SK-N-SH (cell line): ENCODE results near the gene MYO1E. TPM values are rescaled to one million over a fixed set of nuclear protein-coding genes. Genes with fewer than 3 reads are reported as not detected.

Experiments
- CTCF ChIA-PET: fragments of 300-600, 350-600 bp; formaldehyde crosslinking; extraction: SDS; loops from one replicate; lab custom pipeline; 2021; lab: Yijun Ruan, JAX
- POLR2A ChIA-PET: fragments of 350-600 bp; sonication (Branson Sonifier 250); formaldehyde crosslinking; extraction: SDS; loops from one replicate; lab custom pipeline; 2020; ENCODE audit warnings: antibody characterized with exemption, inconsistent platforms; lab: Yijun Ruan, JAX
- DNase-seq: peaks from one replicate; pipeline ENCODE4 v3.0.0; 2012
- H2AFZ ChIP-seq: fragments of 200-600 bp; sonication (generic); 2 replicates; pipeline ENCODE4 v1.8.1; 2016; ENCODE audit warnings: antibody characterized with exemption, mild to moderate bottlenecking, low read depth
- H3F3A ChIP-seq: fragments of 200-600 bp; sonication (generic); replicated peaks from 2 replicates; pipeline ENCODE3; 2016; ENCODE audit warnings: antibody characterized with exemption, mild to moderate bottlenecking; ENCODE audit not compliant: insufficient read depth
- H3K27ac ChIP-seq, 2 experiments: fragments of 200-500 bp in 1 of 2; fragments of 200-600 bp in 1 of 2; sonication (Bioruptor generic) in 1 of 2; sonication (generic), shearing (Covaris generic) in 1 of 2; 2 replicates each; pipeline versions ENCODE4 v1.5.1 to v1.6.1; 2014 to 2016; ENCODE audit warnings: low read depth in 2 of 2, inconsistent platforms in 1 of 2, low read length in 1 of 2, mild to moderate bottlenecking in 1 of 2, mixed read lengths in 1 of 2
- H3K27me3 ChIP-seq: fragments of 200-600 bp; sonication (generic), shearing (Covaris generic); 2 replicates; pipeline ENCODE4 v1.6.1; 2016; ENCODE audit warnings: mixed run types; ENCODE audit not compliant: insufficient read depth
- H3K36me3 ChIP-seq, 2 experiments: fragments of 200-500 bp in 1 of 2; fragments of 200-600 bp in 1 of 2; sonication (Bioruptor generic) in 1 of 2; sonication (generic) in 1 of 2; replicated peaks in 1 of 2; 2 replicates each; pipeline versions ENCODE3 to v1.5.1; 2014 to 2016; ENCODE audit warnings: low read length in 1 of 2, mild to moderate bottlenecking in 1 of 2; ENCODE audit not compliant: insufficient read depth in 2 of 2, control insufficient read depth in 1 of 2
- H3K4me1 ChIP-seq, 2 experiments: fragments of 200-500 bp in 1 of 2; fragments of 200-600 bp in 1 of 2; sonication (Bioruptor generic) in 1 of 2; sonication (generic), shearing (Covaris generic) in 1 of 2; 2 replicates each; pipeline versions ENCODE4 v1.5.1 to v1.6.1; 2014 to 2016; ENCODE audit warnings: low read depth in 1 of 2, low read length in 1 of 2, mixed run types in 1 of 2; ENCODE audit not compliant: insufficient read depth in 2 of 2, control insufficient read depth in 1 of 2
- H3K4me2 ChIP-seq: fragments of 200-600 bp; sonication (generic), shearing (Covaris generic); 2 replicates; pipeline ENCODE4 v1.6.1; 2017; ENCODE audit warnings: mixed run types
- H3K4me3 ChIP-seq, 2 experiments: fragments of 200-500 bp in 1 of 2; fragments of 200-600 bp in 1 of 2; sonication (Bioruptor generic) in 1 of 2; sonication (generic), shearing (Covaris generic) in 1 of 2; 2 replicates each; pipeline versions ENCODE4 v1.5.1 to v1.8.1; 2014 to 2016; ENCODE audit warnings: low read depth in 2 of 2, inconsistent platforms in 1 of 2, low read length in 1 of 2, mild to moderate bottlenecking in 1 of 2, mixed read lengths in 1 of 2, moderate library complexity in 1 of 2
- H3K79me2 ChIP-seq: fragments of 200-600 bp; sonication (generic); 2 replicates; pipeline ENCODE4 v1.8.1; 2017; ENCODE audit warnings: mild to moderate bottlenecking; ENCODE audit not compliant: insufficient read depth
- H3K9ac ChIP-seq: fragments of 200-600 bp; sonication (generic); 2 replicates; pipeline ENCODE4 v1.6.1; 2017; ENCODE audit warnings: mixed run types
- H3K9me2 ChIP-seq: fragments of 200-600 bp; sonication (generic); 2 replicates; pipeline ENCODE4 v1.6.1; 2017; ENCODE audit warnings: mixed run types
- H3K9me3 ChIP-seq: fragments of 200-600 bp; sonication (generic); 2 replicates; pipeline ENCODE4 v1.6.1; 2017; ENCODE audit warnings: mixed run types, mild to moderate bottlenecking, moderate library complexity
- H4K20me1 ChIP-seq: fragments of 200-600 bp; sonication (generic); 2 replicates; pipeline ENCODE4 v1.6.1; 2017; ENCODE audit warnings: mild to moderate bottlenecking, mixed run types; ENCODE audit not compliant: insufficient read depth
- MXI1 ChIP-seq: IDR thresholded peaks from 2 replicates; pipeline ENCODE4 v1.6.1; 2012; ENCODE audit warnings: mild to moderate bottlenecking, low read depth, low read length, improper control_type of control experiment
- POLR2AphosphoS5 ChIP-seq: IDR thresholded peaks from 2 replicates; pipeline ENCODE4 v1.6.1; 2012; ENCODE audit warnings: low read depth, low read length
- RCOR1 ChIP-seq: fragments of 150-350 bp; IDR thresholded peaks from 2 replicates; pipeline ENCODE4 v1.6.1; 2017; ENCODE audit warnings: antibody characterized with exemption, low read length
- RXRA ChIP-seq: IDR thresholded peaks from 2 replicates; pipeline ENCODE4 v1.4.0; 2012; ENCODE audit warnings: low read depth, mild to moderate bottlenecking, borderline replicate concordance
- TAF1 ChIP-seq: IDR thresholded peaks from 2 replicates; pipeline ENCODE4 v1.6.1; 2012; ENCODE audit warnings: low read depth, mild to moderate bottlenecking, low read length, moderate library complexity, borderline replicate concordance
- WGBS: methylation state at CpG from one replicate; pipeline ENCODE4 v1.1.6; 2017; ENCODE audit warnings: low lambda C conversion rate; 5-methylcytosine and 5-hydroxymethylcytosine counted together
- polyA plus RNA-seq, 3 experiments: library from polyadenylated mRNA; depleted of rRNA; stranded (reverse); fragments of >200 nt; gene quantifications; 2 replicates each; pipeline ENCODE4 v1.2.3, GENCODE V29; 2012
- TF ChIP-seq, protein P1 (sequence below): fragments of 200-600 bp; sonication (generic); IDR thresholded peaks from 2 replicates; pipeline ENCODE4 v1.6.1; 2017; ENCODE audit warnings: antibody characterized with exemption, mild to moderate bottlenecking, moderate library complexity

MYO1E gene
- polyA plus RNA-seq, 1 of the 3 experiments (the other 2 are of a cell fraction): 9.7 TPM

DNA sequence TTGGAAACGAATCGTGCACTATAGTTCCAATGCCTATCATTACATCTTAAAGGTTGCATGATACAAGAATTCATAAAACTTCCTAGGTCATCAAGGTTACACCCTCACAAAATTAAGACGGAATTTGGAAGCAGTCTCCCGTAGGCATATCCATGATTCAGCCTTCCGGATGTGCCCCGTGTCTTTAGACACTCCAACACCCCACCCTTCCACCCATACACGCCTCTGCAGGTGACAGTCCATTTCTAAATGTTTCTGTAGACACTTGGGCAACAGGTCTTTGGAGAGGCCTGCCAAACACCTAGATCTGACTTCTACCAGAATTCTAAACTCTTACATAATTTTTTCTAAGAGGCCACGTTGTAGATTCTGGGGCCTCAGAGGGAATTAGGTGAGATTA lies 116.2 kb downstream of the MYO1E start (continued):
- no peak for TF ChIP-seq POLR2AphosphoS5

DNA sequence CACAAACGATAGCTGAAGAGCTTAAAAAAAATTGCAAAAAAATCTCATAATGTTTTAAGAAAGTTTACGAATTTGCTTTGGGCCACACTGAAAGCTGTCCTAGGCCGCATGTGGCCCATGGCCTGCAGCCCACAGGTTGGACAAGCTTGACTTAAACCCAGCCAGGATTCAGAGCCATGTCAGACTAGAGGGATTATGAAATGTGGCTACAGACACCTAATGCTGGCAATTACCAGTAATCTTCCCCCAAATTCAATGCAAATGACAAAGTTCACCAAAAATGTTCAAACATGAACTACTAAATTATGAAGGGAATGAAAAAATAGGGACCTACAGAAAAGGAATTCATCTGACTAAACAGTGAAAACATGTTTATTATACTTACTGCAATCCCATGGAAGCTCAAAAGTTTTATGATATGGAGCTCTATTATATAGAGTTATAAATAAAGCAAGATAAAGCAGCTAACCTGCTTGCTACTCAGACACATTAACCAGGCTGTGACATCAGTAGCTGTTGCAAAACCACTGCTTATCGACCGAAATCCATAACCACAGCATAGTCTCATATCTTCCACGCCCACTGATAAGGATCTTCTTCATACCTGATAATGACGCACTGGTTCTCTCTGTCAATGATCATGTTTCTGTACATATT lies 116.9 kb downstream of the MYO1E start:
- ChIA-PET CTCF (interaction anchor here (1.2 to 1.4 kb wide), 2 partner anchors 32 to 237 kb away, joined by 3 read pairs; no protein-coding TSS in a partner anchor), POLR2A (no interaction called here)
- TF ChIP-seq TAF1 (no peak), RCOR1 (no peak), RXRA (no peak)
- no peak overlapping the region for H3K4me3 ChIP-seq
- H3K9me2 ChIP-seq: no peaks in the 10 kb centered on the region
- H3K9me3 ChIP-seq: no peaks in the 10 kb centered on the region
- no peak overlapping the region for H3K27ac ChIP-seq
- no peak overlapping the region for H3K9ac ChIP-seq
- no peak overlapping the region for H3K4me2 ChIP-seq
- H3K4me1 ChIP-seq: no peaks in the 10 kb centered on the region
- H3K36me3 ChIP-seq: peaks cover 0 to 3% of the 10 kb centered on the region in 2 experiments
- H3K27me3 ChIP-seq: no peaks in the 10 kb centered on the region
- WGBS: 78% methylated on average over 7 of the region's 7 CpGs
- no peaks in the 10 kb centered on the region for H4K20me1 ChIP-seq
- H3K79me2 ChIP-seq: no peaks in the 10 kb centered on the region
- DNase-seq: no peak
- no peaks in the 10 kb centered on the region for H3F3A ChIP-seq
- H2AFZ ChIP-seq: no peak overlapping the region

DNA sequence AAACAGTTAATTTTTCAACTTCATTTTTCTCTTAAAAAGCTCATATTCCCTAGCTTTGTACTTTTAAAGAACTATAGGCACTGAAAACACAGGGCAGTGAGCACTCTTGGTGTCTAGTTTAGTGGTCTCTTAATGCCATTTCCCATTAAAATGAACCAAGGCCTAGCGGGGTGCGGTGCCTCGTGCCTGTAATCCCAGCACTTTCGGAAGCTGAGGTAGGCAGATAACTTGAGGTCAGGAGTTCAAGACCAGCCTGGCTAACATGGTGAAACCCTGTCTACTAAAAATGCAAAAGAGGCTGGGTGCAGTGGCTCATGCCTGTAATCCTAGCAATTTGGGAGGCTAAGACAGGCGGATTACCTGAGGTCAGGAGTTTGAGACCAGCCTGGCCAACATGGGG lies 120.5 kb downstream of the MYO1E start:
- Histone ChIP-seq H3K79me2 (no peaks in the 10 kb centered on the region), H3K9ac (no peak overlapping the region), H3K4me3 (no peak overlapping the region), H2AFZ (no peak overlapping the region), H3K4me2 (no peak overlapping the region), H3K4me1 (no peaks in the 10 kb centered on the region), H3K9me2 (no peaks in the 10 kb centered on the region), H3F3A (no peaks in the 10 kb centered on the region), H4K20me1 (no peaks in the 10 kb centered on the region), H3K9me3 (no peaks in the 10 kb centered on the region), H3K27ac (no peak overlapping the region), H3K27me3 (no peaks in the 10 kb centered on the region), H3K36me3 (peaks cover 0 to 3% of the 10 kb centered on the region in 2 experiments)
- 100% methylated on average over 5 of the region's 5 CpGs for WGBS
- ChIA-PET POLR2A (no interaction called here), CTCF (no interaction called here)
- TF ChIP-seq, protein P1, sequence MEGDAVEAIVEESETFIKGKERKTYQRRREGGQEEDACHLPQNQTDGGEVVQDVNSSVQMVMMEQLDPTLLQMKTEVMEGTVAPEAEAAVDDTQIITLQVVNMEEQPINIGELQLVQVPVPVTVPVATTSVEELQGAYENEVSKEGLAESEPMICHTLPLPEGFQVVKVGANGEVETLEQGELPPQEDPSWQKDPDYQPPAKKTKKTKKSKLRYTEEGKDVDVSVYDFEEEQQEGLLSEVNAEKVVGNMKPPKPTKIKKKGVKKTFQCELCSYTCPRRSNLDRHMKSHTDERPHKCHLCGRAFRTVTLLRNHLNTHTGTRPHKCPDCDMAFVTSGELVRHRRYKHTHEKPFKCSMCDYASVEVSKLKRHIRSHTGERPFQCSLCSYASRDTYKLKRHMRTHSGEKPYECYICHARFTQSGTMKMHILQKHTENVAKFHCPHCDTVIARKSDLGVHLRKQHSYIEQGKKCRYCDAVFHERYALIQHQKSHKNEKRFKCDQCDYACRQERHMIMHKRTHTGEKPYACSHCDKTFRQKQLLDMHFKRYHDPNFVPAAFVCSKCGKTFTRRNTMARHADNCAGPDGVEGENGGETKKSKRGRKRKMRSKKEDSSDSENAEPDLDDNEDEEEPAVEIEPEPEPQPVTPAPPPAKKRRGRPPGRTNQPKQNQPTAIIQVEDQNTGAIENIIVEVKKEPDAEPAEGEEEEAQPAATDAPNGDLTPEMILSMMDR: no peak
- no peak for TF ChIP-seq MXI1
- DNase-seq: no peak
